ENCODE results near the gene OSBPL9.

OSBPL9 gene

DNA sequence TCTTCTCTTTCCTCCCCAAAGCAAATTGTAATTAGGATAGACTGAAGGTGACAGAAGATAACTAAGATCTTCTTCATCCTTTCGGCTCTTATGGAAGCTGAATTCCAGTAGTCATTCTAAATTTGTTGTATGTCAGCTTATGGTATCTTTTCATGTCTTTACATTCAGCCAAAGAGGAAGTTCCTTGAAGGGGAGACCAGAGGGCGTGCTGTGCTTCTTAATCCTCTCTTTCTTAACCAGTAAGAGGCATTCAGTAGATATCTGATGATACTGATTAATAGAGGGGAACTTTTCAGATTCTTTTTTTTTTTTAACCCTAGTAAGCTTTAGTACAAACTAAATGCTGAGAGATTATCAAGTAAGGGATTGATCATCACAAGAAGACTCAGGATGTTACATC is 102.3 kb downstream of the OSBPL9 start:
- TF ChIP-seq, protein P1, sequence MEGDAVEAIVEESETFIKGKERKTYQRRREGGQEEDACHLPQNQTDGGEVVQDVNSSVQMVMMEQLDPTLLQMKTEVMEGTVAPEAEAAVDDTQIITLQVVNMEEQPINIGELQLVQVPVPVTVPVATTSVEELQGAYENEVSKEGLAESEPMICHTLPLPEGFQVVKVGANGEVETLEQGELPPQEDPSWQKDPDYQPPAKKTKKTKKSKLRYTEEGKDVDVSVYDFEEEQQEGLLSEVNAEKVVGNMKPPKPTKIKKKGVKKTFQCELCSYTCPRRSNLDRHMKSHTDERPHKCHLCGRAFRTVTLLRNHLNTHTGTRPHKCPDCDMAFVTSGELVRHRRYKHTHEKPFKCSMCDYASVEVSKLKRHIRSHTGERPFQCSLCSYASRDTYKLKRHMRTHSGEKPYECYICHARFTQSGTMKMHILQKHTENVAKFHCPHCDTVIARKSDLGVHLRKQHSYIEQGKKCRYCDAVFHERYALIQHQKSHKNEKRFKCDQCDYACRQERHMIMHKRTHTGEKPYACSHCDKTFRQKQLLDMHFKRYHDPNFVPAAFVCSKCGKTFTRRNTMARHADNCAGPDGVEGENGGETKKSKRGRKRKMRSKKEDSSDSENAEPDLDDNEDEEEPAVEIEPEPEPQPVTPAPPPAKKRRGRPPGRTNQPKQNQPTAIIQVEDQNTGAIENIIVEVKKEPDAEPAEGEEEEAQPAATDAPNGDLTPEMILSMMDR (conservative IDR thresholded peaks at IDR 0.05; ENCODE audit: low read length) = no peak
- DNase-seq (ENCODE audit: low read depth) = no peak
- no peak overlapping the region for H3K4me3 ChIP-seq (ENCODE audit: low read length)

DNA sequence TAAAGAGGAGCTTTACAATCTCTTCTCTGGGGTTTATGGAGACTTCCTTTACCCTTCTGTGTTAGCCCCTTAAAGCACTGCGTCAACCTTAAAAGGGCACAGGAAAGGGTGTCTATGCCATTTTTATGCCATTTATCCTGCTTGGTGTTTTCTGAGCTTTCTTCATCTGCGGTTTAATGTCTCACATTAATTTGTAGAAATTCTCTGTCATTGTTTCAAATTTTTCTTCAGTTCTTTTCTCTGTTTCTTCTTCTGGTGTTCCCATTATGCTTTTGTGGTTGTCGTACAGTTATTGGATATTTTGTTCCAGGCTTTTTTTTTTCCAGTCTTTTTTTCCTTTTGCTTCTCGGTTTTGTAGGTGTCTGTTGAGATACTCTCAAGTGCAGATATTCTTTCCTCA is 107.9 kb downstream of the OSBPL9 start:
- TF ChIP-seq, protein P1 (conservative IDR thresholded peaks at IDR 0.05; ENCODE audit: low read length) = no peak
- no peak for DNase-seq (ENCODE audit: low read depth)
- H3K4me3 ChIP-seq (ENCODE audit: low read length) = no peak overlapping the region

DNA sequence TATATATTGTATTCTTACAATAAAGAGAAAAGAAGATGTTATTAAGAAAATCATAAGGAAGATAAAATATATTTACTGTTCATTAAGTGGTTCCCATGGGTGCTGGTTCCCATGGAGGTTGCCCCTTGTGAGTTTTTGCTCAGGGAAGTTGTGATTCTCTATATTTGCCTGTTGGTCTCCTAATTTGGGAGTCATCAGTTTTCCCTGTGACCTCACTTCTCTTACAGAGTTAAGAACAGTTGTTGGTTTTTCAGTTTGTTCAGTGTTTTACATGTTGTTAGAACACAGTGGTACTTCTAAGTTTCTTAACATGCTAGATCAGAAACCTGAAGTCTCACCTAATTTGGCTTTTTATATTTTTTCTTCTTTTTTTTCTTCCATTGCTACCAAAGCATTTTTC is 109.2 kb downstream of the OSBPL9 start:
- DNase-seq (ENCODE audit: low read depth) = no peak
- H3K4me3 ChIP-seq (ENCODE audit: low read length) = no peak overlapping the region
- TF ChIP-seq, protein P1 (conservative IDR thresholded peaks at IDR 0.05; ENCODE audit: low read length) = no peak

DNA sequence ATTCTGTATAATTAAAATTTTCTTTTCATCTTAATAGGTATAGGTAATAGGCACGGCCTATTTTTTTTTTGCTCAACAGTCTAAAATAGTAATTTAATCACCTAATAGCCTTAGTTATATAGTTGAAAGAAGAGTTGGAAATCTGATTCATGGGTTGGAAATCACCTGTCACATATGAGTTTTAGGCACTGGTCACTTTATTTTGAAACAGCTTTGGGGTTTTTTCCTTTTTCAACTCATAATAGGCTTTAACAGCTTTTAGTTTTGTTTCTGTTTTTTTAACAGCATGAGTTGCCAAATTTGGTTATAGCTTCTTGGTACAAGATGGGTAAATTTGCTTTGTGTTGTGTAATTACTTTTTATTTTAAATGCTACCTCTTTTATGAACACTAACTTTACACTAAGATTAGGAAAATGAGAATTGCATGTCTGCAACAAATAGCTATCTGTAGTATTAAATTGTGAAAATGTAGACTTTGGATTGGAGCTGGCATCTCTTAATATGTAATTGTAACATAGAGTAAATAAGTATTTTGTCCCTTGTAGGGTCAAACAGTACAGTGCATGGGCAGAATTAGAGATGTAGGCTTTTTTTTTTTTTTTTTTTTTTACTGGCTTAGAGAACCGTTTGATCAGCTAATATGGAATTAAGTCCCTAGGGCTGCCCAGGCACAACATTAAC is 109.8 kb downstream of the OSBPL9 start:
- no peak for DNase-seq (ENCODE audit: low read depth)
- H3K4me3 ChIP-seq (ENCODE audit: low read length) = no peak overlapping the region
- TF ChIP-seq, protein P1 (conservative IDR thresholded peaks at IDR 0.05; ENCODE audit: low read length) = no peak

DNA sequence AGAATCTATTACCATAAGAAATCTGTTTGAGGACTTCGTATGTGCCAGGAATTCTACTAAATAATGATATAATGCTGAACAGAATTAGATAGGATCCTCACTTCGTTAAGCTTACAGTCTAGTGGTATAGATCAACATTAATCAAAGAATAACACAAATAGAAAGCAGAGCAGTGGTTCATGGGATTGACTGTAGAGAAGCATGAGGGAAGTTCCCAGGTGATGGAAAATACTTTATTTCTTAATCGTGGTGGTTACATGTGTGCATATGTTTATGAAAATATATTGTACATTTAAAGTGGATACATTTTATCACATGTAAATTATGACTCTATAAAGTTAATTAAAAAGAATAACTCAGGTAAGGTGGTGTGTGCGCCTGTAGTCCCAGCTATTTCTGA is 110.5 kb downstream of the OSBPL9 start:
- TF ChIP-seq, protein P1 (conservative IDR thresholded peaks at IDR 0.05; ENCODE audit: low read length) = no peak
- no peak for DNase-seq (ENCODE audit: low read depth)

DNA sequence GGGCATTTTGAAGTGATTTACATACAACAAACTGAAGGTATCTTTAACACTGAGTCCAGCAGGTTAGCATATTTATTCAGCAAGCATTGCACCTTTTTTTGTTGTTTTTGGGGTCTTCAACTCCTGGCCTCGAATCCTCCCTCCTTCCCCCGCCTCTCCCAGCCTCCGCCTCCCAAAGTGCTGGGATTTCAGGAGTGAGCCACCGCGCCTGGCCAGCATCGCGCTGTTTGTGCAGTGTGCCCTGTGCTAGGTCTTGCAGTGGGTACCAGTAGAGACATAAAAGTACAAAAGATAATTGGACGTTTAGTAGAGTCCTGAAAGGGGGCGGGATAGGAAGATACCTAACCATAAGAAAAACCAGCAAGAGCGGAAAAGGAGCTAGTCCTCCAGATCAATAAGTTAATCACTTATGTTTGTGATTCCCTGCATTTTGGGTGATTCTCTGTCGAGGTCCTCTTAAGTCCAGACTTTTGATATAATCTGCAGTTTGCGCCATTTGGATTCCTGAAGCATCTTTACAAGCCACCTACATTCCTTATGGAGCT is 111.8 kb downstream of the OSBPL9 start:
- DNase-seq (ENCODE audit: low read depth) = peak; percentile 8
- peak overlapping the region; percentile 74 for H3K4me3 ChIP-seq (ENCODE audit: low read length)
- TF ChIP-seq, protein P1 (conservative IDR thresholded peaks at IDR 0.05; ENCODE audit: low read length) = no peak

More for the DNA sequence above, 110.5 kb downstream of the OSBPL9 start:
- no peak overlapping the region for H3K4me3 ChIP-seq (ENCODE audit: low read length)

DNA sequence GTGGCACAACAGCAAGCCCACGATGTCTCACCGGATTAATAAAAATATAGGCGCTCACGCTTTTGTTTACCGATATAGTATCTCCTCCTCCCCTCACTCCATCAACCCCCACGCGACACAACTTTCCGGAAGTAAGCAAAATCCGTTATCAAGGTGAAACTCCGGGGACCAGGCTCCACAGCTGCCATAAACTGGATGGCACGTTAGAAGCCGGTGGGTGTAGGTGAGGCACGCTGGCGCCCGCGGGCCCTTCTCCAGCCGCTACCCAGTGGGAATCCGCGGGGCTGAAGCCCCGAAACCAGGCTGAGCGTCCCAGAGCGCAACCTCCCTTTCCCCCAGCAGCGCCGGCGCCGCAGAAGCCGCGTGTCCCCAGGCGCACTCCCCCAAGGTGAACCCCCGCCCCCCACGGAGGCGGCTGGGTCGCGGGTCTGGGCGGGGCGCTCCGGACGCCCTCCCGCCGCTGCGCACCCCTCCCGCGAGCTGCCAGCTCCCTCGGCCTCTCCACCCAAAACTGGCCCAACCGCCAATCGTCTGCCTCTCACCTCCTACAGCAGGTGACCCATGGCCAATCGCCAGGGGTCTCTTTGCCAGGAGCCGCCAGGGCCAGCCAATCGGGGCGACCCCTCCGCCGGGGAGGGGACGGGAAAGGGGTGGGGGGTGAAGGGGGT is 112.4 kb downstream of the OSBPL9 start:
- TF ChIP-seq, protein P1 (conservative IDR thresholded peaks at IDR 0.05; ENCODE audit: low read length) = no peak
- peak; percentile 62 for DNase-seq (ENCODE audit: low read depth)
- peak overlapping the region; percentile 74 for H3K4me3 ChIP-seq (ENCODE audit: low read length)

Measured in AG10803 (cell line).